ENCODE data around the gene LGALS7.
"Not testable (repeated sequence)": the region's sequence is repeated elsewhere in the genome, so short reads cannot be mapped to it uniquely, and the experiment has no call there.

LGALS7 gene

DNA sequence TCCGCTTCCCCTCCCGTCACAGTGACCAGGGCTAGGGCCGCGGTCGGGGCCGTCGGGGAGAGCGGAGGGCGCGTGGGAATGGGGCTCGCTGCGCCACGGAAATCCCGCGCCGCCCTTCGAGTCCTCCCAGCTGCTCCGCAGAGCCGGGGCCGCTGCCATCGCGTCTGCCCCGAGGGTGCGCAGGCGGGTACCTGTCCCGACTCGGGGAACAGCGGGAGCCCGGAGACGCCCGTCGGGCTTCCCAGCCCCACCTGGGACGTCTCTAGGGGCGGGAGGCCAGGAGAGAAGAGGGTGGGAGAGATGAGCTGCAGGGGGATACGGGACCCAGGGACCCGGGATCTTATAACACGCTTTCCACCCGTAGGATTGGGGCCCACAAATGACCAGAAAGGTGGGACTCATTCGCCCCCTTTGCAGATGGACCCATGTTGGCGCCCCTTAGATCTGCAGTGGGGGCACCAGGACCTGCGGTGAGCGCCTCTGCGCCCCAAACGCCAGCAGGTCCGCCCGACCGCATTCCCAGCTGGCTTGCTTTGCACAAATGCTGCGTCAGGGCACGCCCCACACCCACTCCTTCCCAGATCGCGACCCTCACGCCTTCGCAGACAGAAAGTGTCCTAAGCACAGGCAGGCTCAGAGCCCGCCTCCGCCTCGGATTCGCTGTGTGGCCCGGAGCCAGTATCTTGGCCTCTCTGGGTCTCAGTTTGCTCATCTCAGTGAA is 2.9 kb downstream of the LGALS7 start:
- not testable (repeated sequence) for DNase-seq

- DNase-seq = peak; percentile 95
These were observed 3.6 kb downstream of the LGALS7 start for GRCh38 chr19:38769635-38770211.

- DNase-seq = no peak
These were observed 6.9 kb downstream of the LGALS7 start for GRCh38 chr19:38766276-38767047.

GRCh38 chr19:38765214-38765613 is 8.1 kb downstream of the LGALS7 start:
- no peak for DNase-seq

DNA sequence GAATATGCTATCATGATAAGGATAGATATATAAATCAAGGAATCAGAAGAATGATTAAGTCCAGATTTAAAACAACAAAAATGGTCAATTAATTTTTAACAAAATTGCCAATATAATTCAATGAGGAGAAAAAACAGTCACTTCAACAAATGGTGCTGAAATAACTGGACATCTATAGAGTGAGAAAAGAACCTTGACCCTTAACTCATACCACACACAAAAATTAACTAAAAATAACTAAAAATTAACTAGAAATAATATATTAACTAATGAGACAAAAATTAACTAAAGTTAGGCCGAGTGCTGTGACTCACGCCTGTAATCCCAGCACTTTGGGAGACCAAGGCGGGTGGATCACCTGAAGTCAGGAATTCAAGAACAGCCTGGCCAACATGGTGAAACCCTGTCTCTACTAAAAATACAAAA is 9.5 kb downstream of the LGALS7 start:
- no peak for DNase-seq

DNA sequence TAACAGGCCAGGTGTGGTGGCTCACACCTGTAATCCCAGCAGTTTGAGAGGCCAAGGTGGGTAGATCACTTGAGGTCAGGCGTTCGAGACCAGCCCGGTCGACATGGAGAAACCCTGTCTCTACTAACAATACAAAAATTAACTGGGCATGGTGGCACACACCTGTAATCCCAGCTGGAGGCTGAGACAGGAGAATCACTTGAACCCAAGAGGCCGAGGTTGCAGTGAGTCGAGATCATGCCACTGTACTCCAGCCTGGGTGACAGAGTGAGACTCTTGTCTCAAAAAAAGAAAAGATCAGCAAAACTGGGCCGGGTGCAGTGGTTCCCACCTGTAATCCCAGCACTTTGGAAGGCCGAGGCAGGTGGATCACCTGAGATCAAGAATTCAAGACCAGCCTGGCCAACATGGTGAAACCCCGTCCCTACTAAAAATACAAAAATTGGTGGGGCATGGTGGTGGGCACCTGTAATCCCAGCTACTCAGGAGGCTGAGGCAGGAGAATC is 11.4 kb downstream of the LGALS7 start:
- not testable (repeated sequence) for DNase-seq

- DNase-seq = not testable (repeated sequence)
These were observed 12.4 kb downstream of the LGALS7 start for GRCh38 chr19:38760805-38761517.

GRCh38 chr19:38759590-38760003 is 13.7 kb downstream of the LGALS7 start:
- DNase-seq = no peak

GRCh38 chr19:38754196-38754595 is 19.1 kb downstream of the LGALS7 start:
- not testable (repeated sequence) for DNase-seq

GRCh38 chr19:38753783-38754182 is 19.5 kb downstream of the LGALS7 start:
- not testable (repeated sequence) for DNase-seq

DNA sequence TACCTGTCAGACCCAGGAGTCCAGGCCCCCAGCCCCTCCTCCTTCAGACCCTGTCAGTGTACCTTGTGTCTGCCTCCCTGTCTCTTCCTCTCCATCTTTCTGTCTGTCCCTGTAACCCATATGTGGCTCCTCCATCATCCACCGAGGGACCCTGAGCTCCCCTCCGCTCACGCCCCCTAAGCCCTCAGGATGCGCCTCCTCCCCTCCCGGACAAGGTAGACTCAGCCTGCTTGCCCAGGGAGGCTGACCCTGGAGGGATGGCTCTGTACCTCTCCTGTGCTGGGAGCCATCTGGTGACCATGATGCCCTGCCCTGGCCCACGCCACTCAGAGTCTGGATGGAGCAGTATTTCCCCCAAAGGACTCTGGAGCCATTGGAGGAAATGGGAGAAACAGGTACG is 28.0 kb downstream of the LGALS7 start:
- no peak for DNase-seq

DNA sequence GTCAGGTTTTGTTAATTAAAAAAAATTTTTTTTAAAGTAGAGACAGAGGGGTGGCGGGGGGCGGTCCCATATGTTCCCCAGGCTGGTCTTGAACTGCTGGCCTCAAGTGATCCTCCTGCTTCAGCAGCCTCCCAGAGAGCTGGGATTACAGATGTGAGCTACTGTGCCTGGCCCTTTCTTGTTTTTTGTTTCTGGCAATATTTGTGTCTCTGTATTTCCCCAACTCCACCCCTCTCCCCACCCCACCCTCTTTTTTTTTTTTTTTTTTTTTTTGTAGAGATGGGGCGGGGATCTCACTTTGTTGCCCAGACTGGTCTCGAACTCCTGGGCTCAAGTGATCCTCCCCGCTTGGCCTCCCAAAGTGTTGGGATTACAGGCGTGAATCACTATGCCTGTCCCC is 28.4 kb downstream of the LGALS7 start:
- DNase-seq = no peak

- DNase-seq = no peak
These were observed 29.0 kb downstream of the LGALS7 start, which contains the start of gene CAPN12 for GRCh38 chr19:38744298-38744681. Gene CAPN12 (minus strand): TSS chr19:38744474. CDS start chr19:38744165, 309 bp downstream.

DNA sequence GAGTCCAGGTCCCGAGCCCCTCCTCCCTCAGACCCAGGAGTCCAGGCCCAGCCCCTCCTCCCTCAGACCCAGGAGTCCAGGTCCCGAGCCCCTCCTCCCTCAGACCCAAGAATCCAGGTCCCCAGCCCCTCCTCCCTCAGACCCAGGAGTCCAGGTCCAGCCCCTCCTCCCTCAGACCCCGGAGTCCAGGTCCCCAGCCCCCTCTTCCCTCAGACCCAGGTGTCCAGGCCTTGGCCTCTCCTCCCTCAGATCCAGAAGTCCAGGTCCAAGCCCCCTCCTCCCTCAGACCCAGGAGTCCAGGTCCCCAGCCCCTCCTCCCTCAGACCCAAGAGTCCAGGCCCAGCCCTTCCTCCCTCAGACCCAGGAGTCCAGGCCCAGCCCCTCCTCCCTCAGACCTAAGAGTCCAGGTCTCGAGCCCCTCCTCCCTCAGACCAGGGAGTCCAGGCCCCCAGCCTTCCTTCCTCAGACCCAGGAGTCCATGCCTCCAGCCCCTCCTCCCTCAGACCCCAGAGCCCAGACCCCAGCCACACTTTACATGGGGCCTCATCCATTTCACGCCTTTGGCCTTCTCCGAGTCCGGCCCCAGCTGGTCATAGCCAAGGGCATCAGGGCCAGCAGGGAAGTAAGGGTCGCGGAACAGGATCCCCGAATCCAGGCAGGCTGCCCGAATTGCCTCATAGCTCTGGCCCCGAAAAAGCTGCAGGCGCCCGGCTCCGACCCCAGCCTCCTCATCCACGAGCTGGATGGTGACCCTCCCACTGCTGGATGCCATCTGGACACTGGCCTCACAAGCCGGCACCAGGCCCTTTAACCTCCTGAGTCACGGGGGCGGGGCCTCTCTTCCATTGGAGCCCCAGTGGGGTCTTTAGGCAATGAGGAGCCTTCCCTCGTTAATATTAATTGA is 29.7 kb downstream of the LGALS7 start:
- DNase-seq = no peak

GRCh38 chr19:38742906-38743305 is 30.4 kb downstream of the LGALS7 start:
- DNase-seq = no peak

- DNase-seq = no peak
These were observed 31.0 kb downstream of the LGALS7 start for GRCh38 chr19:38742296-38742695.

GRCh38 chr19:38741670-38742069 is 31.6 kb downstream of the LGALS7 start:
- DNase-seq = no peak

- DNase-seq = no peak
These were observed 32.4 kb downstream of the LGALS7 start for GRCh38 chr19:38740932-38741331.

DNA sequence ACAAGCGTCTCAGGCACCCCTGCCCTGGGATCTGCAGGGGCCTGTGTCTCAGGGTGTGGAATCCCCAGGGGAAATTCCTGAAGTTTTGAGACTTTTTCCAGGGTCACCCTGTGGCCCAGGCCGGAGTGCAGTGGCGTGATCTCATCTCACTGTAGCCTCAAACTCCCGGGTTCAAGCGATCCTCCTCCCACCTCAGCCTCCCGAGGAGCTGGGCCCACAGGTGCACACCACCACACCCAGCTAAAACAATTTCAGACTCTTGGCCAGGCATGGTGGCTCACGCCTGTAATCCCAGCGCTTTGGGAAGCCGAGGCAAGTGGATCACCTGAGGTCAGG is 33.1 kb downstream of the LGALS7 start:
- no peak for DNase-seq

GRCh38 chr19:38739440-38740256 is 33.7 kb downstream of the LGALS7 start:
- no peak for DNase-seq

All from activated T-cell treated with anti-CD3 and anti-CD28 coated beads, Interleukin-2, amount 50 U/mL, for 1 hour (primary cell).